Stimulated activated CD4-positive, alpha-beta T cell treated with anti-CD3 and anti-CD28 coated beads, Interleukin-2, amount 100 ng/mL, for 48 hours (primary cell): Measurements from ENCODE around the gene ABHD12B.
"Not testable (repeated sequence)": the region's sequence is repeated elsewhere in the genome, so short reads cannot be mapped to it uniquely, and the experiment has no call there.

Experiments used
- DNase-seq, 2 donors: peaks; one replicate each; pipeline ENCODE4 v3.0.0-alpha.2; 2020

The ABHD12B gene

GRCh38 chr14:50897658-50898175 lies 25.9 kb downstream of the ABHD12B start:
- DNase-seq, result no peak

GRCh38 chr14:50901361-50901760 lies 29.5 kb downstream of the ABHD12B start:
- no peak for DNase-seq

GRCh38 chr14:50904719-50905118 lies 32.9 kb downstream of the ABHD12B start:
- DNase-seq, result no peak

GRCh38 chr14:50906326-50907065 lies 34.6 kb downstream of the ABHD12B start:
- no peak for DNase-seq

GRCh38 chr14:50910495-50911420 lies 38.9 kb downstream of the ABHD12B start:
- DNase-seq, result no peak

- no peak for DNase-seq
Measured at GRCh38 chr14:50917449-50917848, 45.6 kb downstream of the ABHD12B start.

- not testable (repeated sequence) for DNase-seq
Measured at GRCh38 chr14:50919524-50919923, 47.7 kb downstream of the ABHD12B start.

- no peak for DNase-seq
Measured at GRCh38 chr14:50920482-50921230, 48.8 kb downstream of the ABHD12B start.

GRCh38 chr14:50922803-50923202 lies 51.0 kb downstream of the ABHD12B start:
- DNase-seq, result no peak

GRCh38 chr14:50924236-50924635 lies 52.4 kb downstream of the ABHD12B start:
- DNase-seq, result no peak

- no peak for DNase-seq
Measured at GRCh38 chr14:50924843-50925242, 53.0 kb downstream of the ABHD12B start.

- DNase-seq, result no peak
Measured at GRCh38 chr14:50926851-50927386, 55.1 kb downstream of the ABHD12B start.

- DNase-seq, result no peak
Measured at GRCh38 chr14:50928002-50928635, 56.3 kb downstream of the ABHD12B start.

GRCh38 chr14:50929506-50929905 lies 57.7 kb downstream of the ABHD12B start:
- no peak for DNase-seq

GRCh38 chr14:50931559-50931958 lies 59.7 kb downstream of the ABHD12B start:
- DNase-seq, result no peak

- no peak for DNase-seq
Measured at GRCh38 chr14:50932156-50932555, 60.3 kb downstream of the ABHD12B start.

GRCh38 chr14:50932592-50933495 lies 61.0 kb downstream of the ABHD12B start:
- DNase-seq, result no peak

- no peak for DNase-seq
Measured at GRCh38 chr14:50935126-50936015, 63.5 kb downstream of the ABHD12B start.

GRCh38 chr14:50936016-50936340 lies 64.1 kb downstream of the ABHD12B start:
- DNase-seq, result no peak

GRCh38 chr14:50936882-50937281 lies 65.0 kb downstream of the ABHD12B start:
- no peak for DNase-seq
